Measurements from ENCODE around the gene BAZ2B. TPM values are rescaled to one million over a fixed set of nuclear protein-coding genes. Genes with fewer than 3 reads are reported as not detected.

Gene BAZ2B
- total RNA-seq, 1 experiment from 2014 or later = 54.9 TPM

- Histone ChIP-seq H3K56ac (ENCODE audit: insufficient read length, low read depth, low read length) (no peak overlapping the region), H4K5ac (ENCODE audit: insufficient read length, low read depth, low read length) (no peak overlapping the region), H3K4me2 (ENCODE audit: insufficient read depth, insufficient read length, low read length) (no peak overlapping the region), H2AFZ (ENCODE audit: low read length) (no peak overlapping the region), H3K23ac (ENCODE audit: insufficient read length, low read depth, low read length) (no peak overlapping the region), H3K14ac (ENCODE audit: insufficient read depth, low read length) (no peak overlapping the region), H2BK15ac (ENCODE audit: low read depth, low read length) (no peak overlapping the region), H4K91ac (ENCODE audit: insufficient read length, low read depth, low read length) (no peak overlapping the region), H3K9me3 (ENCODE audit: control insufficient read depth, low read depth, low read length) (no peaks in the 10 kb centered on the region), H2BK12ac (ENCODE audit: insufficient read length, low read depth, low read length) (no peak overlapping the region), H2BK120ac (ENCODE audit: low read depth, low read length, poor library complexity, severe bottlenecking) (no peak overlapping the region), H3K4me1 (ENCODE audit: insufficient read depth, low read length) (no peaks in the 10 kb centered on the region), H4K20me1 (ENCODE audit: control insufficient read depth, insufficient read depth, insufficient read length) (no peaks in the 10 kb centered on the region), H3K79me2 (ENCODE audit: insufficient read depth, low read length) (no peaks in the 10 kb centered on the region), H3K23me2 (ENCODE audit: insufficient read length, low read depth, low read length, poor library complexity, severe bottlenecking) (no peaks in the 10 kb centered on the region), H2BK20ac (ENCODE audit: low read depth, low read length, poor library complexity, severe bottlenecking) (no peak overlapping the region), H4K8ac (replicated peaks; ENCODE audit: insufficient read length, low read depth, low read length) (no peak overlapping the region), H3K4ac (ENCODE audit: low read depth, low read length) (no peak overlapping the region), H3K27me3 (ENCODE audit: insufficient read depth, low read length) (no peaks in the 10 kb centered on the region), H2BK5ac (ENCODE audit: insufficient read length, low read length) (no peak overlapping the region), H3K18ac (ENCODE audit: insufficient read length, low read depth, low read length) (no peak overlapping the region), H3K79me1 (ENCODE audit: insufficient read depth, low read depth, low read length, poor library complexity, severe bottlenecking) (no peaks in the 10 kb centered on the region), H3T11ph (ENCODE audit: low read length) (no peak overlapping the region), H2AK5ac (ENCODE audit: insufficient read length, low read length) (no peak overlapping the region), H3K9ac (ENCODE audit: extremely low read depth, insufficient read length, low read length) (no peak overlapping the region), H3K27ac (ENCODE audit: insufficient read length, low read depth, low read length) (no peak overlapping the region)
- no peaks in the 10 kb centered on the region for H3K27me3 Mint-ChIP-seq (ENCODE audit: low read depth)
- no peak overlapping the region; a peak in 1 of 7 replicates for H3K27ac Mint-ChIP-seq
- TF ChIP-seq CTCF (conservative IDR thresholded peaks at IDR 0.05) = no peak
- H3K4me1 Mint-ChIP-seq = peaks cover 0 to 4% of the 10 kb centered on the region in 2 experiments; a peak in 1 of 4 replicates
- no CpG with 5 or more reads among the region's 1 CpG for WGBS (ENCODE audit: extremely low coverage, insufficient read length, low lambda C conversion rate)
- H3K36me3 Mint-ChIP-seq (ENCODE audit: insufficient read depth in 1 of 3, low read depth in 3 of 3) = peaks cover 0 to 5% (median 0%) of the 10 kb centered on the region in 3 experiments; a peak in 3 of 7 replicates
- H3K9me3 Mint-ChIP-seq = no peaks in the 10 kb centered on the region
- no peak for DNase-seq
- no peak overlapping the region for H3K4me3 Mint-ChIP-seq
Observed at GRCh38 chr2:159531475-159531874, 84.9 kb downstream of the BAZ2B start.

All from H9 (cell line).